Fibroblast of pulmonary artery (primary cell): ENCODE data around the gene COL18A1.
A peak's percentile ranks its signal among the peaks of the same experiment; 100 is the strongest.

ENCODE experiments used
- DNase-seq: peaks from one replicate; pipeline ENCODE4 v3.0.0-alpha.2; 2010; ENCODE audit warnings: low read depth
- H3K4me3 ChIP-seq: replicated peaks from 2 replicates; pipeline ENCODE4 v1.5.1; 2011; ENCODE audit warnings: low read depth, mild to moderate bottlenecking, control low read depth, low read length, moderate library complexity
- TF ChIP-seq, protein P1 (sequence below): IDR thresholded peaks from 2 replicates; pipeline ENCODE4 v1.5.1; 2011; ENCODE audit warnings: mild to moderate bottlenecking, control low read depth, low read length, inconsistent platforms; ENCODE audit errors: missing control alignments

The COL18A1 gene

DNA sequence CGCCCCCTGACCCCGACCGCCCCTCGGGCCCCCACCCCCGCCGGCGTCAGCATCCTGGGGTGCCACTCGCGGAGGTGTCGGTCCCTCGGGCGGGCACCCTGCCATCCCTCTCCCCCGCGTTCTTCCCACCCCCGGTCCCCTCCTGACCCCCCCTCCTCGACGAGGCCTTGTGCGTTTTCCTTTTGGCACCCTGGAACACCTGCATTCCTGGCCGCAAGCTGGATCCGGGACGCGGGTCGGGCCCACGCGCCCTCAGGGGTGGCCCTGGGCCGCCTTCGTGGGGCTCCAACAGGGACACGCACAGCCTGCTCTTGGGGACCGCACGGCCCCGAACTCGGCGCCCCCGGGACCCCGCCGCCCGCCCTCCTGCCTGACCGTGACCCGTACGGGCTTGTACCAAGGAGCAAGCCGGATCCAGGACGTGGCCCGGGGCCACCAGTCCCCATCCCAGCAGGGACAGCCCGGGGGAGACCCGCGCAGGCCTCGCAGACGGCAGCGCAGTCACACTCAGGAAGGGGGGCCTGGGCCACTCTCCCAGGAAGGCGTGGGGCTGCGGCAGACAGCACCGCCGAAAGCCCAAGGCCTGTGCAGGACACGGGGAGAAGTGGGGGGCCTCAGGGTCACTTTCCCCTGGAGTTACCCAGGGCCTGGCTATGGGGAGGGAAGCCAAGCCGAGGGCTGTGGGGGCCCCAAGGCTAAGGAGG, 137.9 kb downstream of the COL18A1 start:
- H3K4me3 ChIP-seq = peak overlapping the region; percentile 55
- TF ChIP-seq, protein P1, sequence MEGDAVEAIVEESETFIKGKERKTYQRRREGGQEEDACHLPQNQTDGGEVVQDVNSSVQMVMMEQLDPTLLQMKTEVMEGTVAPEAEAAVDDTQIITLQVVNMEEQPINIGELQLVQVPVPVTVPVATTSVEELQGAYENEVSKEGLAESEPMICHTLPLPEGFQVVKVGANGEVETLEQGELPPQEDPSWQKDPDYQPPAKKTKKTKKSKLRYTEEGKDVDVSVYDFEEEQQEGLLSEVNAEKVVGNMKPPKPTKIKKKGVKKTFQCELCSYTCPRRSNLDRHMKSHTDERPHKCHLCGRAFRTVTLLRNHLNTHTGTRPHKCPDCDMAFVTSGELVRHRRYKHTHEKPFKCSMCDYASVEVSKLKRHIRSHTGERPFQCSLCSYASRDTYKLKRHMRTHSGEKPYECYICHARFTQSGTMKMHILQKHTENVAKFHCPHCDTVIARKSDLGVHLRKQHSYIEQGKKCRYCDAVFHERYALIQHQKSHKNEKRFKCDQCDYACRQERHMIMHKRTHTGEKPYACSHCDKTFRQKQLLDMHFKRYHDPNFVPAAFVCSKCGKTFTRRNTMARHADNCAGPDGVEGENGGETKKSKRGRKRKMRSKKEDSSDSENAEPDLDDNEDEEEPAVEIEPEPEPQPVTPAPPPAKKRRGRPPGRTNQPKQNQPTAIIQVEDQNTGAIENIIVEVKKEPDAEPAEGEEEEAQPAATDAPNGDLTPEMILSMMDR = no peak
- no peak for DNase-seq

DNA sequence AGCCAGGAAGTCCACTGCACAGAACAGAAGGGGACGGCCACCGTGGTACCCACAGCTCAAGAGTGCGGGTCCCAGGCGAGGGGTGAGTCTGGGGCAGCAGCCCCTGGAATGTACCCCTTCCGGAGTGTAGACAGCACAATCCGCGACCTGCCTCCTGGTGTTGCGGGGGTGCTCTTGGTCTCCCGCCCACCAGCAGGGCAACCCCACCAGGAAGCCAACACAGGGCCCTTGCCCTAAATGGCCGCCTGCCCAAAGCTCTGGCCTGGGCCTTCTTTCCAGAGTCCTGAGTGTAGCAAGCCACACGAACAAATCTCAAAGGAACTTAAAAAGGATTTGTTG, 138.4 kb downstream of the COL18A1 start:
- no peak for DNase-seq
- TF ChIP-seq, protein P1 = no peak
- H3K4me3 ChIP-seq = no peak overlapping the region

DNA sequence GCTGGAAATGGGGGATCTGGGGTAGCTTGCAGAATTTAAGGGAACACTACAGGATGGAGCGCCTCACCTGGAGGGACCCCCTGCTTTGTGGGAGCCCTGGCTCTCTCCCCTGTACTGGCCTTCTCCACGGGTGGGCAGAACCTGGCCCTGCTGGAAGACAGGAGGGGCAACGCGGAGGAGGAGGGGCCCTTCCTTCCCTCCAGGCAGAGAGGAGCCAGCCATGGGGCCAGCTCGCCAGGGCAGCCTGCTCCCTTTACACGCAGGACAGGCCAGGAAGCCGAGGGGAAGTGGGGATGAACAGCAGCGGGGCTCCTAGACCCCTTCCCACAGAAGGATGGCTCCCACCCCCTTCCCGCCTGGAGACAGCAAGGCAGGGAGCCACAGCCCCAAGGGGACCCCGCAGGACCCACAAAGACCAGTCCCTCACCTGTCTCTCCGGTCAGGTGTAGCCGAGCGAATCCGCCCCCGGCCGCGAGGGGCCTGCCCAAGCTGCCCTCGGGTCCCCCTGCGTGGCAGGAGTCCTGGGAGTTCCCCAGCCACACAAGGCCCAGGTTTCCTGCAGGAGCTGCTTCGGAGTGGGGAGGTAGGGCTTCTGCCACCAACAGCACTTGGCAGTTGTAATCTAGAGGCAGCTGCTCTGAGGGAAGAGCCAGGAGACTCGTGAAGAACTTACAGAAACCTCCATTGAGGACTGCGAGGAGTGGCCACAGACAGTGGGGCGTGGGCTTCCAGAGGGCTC, 138.9 kb downstream of the COL18A1 start:
- no peak overlapping the region for H3K4me3 ChIP-seq
- no peak for DNase-seq
- TF ChIP-seq, protein P1 = no peak

DNA sequence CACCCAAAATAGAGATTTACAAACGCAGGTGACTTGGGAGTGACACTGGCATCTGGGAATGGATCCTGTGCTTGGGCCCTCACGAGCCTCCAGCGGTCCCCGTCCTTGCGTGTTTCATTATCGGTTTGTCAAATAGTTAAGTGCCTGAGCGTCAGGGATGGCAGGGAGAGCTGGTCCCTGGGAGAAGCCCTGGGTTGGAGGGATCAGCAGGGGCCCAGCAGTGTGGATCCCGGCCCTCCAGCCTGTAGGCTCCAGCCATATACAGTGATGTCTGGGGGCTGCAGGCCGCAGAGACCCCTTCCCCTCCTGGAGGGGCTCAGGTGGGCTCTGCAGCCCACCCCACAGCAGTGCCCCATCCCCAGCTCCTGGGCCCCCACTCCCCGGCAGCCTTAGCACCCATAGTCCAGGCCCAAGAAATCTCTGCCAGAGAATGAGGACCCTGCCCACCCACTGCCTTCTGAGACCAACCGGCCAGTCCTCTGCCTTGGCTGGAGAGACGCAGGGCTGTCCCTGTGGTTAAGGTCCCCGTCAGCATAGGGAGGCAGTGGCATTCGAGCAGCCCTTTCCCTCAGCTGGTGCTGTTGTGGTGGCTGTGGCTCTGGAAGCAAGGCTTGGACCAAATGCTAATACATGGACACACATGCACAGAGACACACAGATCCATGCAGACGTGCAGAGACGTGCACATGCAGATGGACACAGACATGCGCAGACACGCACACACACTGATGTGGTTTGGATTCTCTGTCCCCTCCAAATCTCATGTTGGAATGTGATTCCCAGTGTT, 139.7 kb downstream of the COL18A1 start:
- H3K4me3 ChIP-seq = no peak overlapping the region
- TF ChIP-seq, protein P1 = no peak
- DNase-seq = no peak

DNA sequence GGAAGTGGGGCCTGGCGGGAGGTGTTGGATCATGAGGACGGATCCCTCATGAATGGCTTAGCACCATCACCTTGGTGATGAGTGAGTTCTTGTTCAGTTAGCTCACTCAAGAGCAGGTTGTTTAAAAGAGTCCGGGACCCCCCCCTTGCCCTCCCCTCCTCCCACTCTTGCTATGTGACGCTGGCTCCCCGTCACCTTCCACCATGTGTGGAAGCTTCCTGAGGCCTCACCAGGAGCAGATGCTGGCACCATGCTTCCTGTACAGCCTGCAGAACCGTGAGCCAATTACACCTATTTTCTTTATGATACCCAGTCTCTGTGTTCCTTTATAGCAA, 140.2 kb downstream of the COL18A1 start:
- H3K4me3 ChIP-seq = no peak overlapping the region
- no peak for DNase-seq
- TF ChIP-seq, protein P1 = no peak

DNA sequence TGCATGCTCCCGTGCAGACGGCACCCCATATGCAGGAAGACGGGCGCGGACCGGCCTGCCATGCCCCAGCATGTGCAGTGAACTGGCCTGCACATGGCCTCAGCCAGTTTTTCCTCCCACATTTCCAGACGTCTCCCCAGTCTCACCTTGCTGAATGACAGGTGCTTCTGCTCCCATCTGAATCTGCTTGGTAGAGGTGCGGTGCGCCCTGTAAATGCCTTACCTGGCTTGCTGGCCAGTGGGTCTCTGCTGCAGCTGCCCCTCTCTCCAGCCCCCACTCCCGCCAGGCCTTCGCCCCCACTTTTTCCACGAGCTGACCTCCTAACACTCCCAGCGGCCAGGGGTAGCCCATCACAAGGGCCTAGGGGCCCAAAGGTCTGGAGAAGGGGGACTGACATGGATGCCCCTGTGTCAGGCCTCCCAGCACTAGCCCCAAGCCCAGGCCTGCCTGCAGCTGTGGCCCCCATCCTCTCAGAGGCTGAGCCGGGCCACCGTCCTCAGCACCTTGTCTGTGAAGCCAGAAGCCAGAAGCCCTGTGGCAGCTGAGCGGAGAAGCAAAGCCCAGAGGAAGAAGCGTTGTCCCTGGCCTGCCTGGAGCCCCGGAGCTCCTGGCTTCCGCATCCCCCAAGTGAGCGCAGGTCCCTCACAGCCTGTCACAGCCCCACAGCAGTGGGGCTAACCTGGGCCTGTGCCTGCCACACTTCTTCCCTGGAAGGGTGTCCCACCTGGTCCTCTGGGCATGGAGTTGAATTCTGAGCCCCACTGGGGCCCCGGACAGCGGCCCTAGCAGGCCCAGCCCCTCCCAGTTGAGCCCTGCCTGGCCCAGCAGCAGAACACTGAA, 140.9 kb downstream of the COL18A1 start:
- DNase-seq = no peak

More for the DNA sequence above, 140.9 kb downstream of the COL18A1 start:
- TF ChIP-seq, protein P1 = no peak
- no peak overlapping the region for H3K4me3 ChIP-seq
